ENCODE results near the gene TM2D1. TPM values are rescaled to one million over a fixed set of nuclear protein-coding genes. Genes with fewer than 3 reads are reported as not detected.

TM2D1 gene
- total RNA-seq, 1 experiment from 2014 or later = 22.7 TPM

DNA sequence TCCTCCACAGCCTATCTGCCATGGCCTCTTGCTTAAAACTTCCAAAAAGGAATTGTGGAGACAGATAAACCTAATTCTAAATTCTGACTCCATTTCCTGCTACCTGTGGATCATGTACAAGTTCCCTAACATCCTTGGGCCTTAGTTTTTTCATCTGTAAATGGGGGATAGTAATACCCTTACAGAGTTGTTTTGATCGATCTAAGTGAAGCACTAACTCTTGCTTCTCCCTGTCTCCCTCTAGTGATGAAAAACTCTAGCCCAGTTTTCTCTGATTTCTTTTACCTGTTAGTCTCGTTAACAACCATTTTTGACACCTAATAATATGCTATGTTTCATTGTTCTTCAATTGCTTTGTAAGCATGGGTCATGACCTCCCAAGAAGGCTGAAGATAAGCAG lies 65.9 kb downstream of the TM2D1 start:
- Histone ChIP-seq H3K4me3 (replicated peaks in 1 of 2; ENCODE audit: low read depth in 1 of 2, low read length in 2 of 2) (no peak overlapping the region), H3K9me3 (ENCODE audit: control insufficient read depth in 1 of 2, insufficient read depth in 1 of 2, low read depth in 1 of 2, low read length in 2 of 2) (no peaks in the 10 kb centered on the region), H3K79me2 (ENCODE audit: insufficient read depth, low read length) (no peaks in the 10 kb centered on the region), H3K4me1 (ENCODE audit: control insufficient read depth in 1 of 2, insufficient read depth in 2 of 2, low read length in 2 of 2) (no peaks in the 10 kb centered on the region), H3K9me2 (ENCODE audit: insufficient read depth) (no peaks in the 10 kb centered on the region), H3K9ac (ENCODE audit: low read length) (no peak overlapping the region), H3K36me3 (ENCODE audit: control insufficient read depth in 1 of 2, insufficient read depth in 2 of 2, low read length in 2 of 2) (no peaks in the 10 kb centered on the region), H3K4me2 (ENCODE audit: low read length) (no peak overlapping the region), H3K27ac (ENCODE audit: low read depth, low read length) (no peak overlapping the region), H2AFZ (ENCODE audit: low read depth, low read length, poor library complexity, severe bottlenecking) (no peak overlapping the region), H4K20me1 (ENCODE audit: insufficient read depth) (no peaks in the 10 kb centered on the region), H3K27me3 (ENCODE audit: insufficient read depth, low read length) (no peaks in the 10 kb centered on the region)
- intact Hi-C loops (cut with micrococcal nuclease) = no loop called here
- BruUV-seq (replicated peaks) = no TSS peak
- no peak for DNase-seq (ENCODE audit: low read depth, low spot score)
- TF ChIP-seq, protein P1, sequence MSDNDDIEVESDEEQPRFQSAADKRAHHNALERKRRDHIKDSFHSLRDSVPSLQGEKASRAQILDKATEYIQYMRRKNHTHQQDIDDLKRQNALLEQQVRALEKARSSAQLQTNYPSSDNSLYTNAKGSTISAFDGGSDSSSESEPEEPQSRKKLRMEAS (IDR thresholded peaks at IDR 0.05) = no peak
- TF ChIP-seq RAD21 (IDR thresholded peaks at IDR 0.05; ENCODE audit: low read depth) = peak; percentile 31; the same call in 1 of the 2 replicates
- TF ChIP-seq, protein P2, sequence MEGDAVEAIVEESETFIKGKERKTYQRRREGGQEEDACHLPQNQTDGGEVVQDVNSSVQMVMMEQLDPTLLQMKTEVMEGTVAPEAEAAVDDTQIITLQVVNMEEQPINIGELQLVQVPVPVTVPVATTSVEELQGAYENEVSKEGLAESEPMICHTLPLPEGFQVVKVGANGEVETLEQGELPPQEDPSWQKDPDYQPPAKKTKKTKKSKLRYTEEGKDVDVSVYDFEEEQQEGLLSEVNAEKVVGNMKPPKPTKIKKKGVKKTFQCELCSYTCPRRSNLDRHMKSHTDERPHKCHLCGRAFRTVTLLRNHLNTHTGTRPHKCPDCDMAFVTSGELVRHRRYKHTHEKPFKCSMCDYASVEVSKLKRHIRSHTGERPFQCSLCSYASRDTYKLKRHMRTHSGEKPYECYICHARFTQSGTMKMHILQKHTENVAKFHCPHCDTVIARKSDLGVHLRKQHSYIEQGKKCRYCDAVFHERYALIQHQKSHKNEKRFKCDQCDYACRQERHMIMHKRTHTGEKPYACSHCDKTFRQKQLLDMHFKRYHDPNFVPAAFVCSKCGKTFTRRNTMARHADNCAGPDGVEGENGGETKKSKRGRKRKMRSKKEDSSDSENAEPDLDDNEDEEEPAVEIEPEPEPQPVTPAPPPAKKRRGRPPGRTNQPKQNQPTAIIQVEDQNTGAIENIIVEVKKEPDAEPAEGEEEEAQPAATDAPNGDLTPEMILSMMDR (IDR thresholded peaks at IDR 0.05 in 2 of 3, conservative IDR thresholded peaks at IDR 0.05 in 1 of 3; ENCODE audit: borderline replicate concordance in 1 of 3, insufficient read depth in 1 of 3, low read depth in 2 of 3, low read length in 2 of 3) = peak in 2 of 3 experiments; percentile 49 to 51; a peak in 4 of 6 replicates
- CTCF ChIA-PET = no interaction called here
- POLR2A ChIA-PET = no interaction called here
- RAD21 ChIA-PET (ENCODE audit: low non-redundant PET in 1 of 2, low total read pairs in 2 of 2, uncharacterized antibody in 2 of 2, unreplicated experiment in 2 of 2) = no interaction called here
- ATAC-seq = no peak

DNA sequence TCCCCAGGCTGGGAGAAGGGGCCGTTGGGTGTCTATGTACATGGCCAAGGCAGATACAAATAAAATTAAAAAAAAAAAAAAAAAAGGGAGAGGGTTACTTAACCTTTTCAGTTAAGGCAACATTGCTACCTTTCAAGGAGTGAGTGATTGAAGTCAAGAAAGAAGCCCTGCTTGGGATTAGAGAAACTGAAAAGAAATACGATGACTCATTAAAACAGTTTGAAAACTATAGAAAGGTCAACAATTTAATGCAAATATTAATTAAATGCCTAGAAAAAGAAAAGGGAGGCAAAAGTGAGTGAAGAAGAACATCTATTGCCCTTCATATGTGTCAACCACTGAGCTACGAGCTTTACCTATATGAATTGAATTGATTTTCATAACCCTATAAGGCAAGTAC lies 69.5 kb downstream of the TM2D1 start:
- no peak overlapping the region for H3K4me3 ChIP-seq (replicated peaks in 1 of 2; ENCODE audit: low read depth in 1 of 2, low read length in 2 of 2)
- H3K36me3 ChIP-seq (ENCODE audit: control insufficient read depth in 1 of 2, insufficient read depth in 2 of 2, low read length in 2 of 2) = no peaks in the 10 kb centered on the region
- H3K9me2 ChIP-seq (ENCODE audit: insufficient read depth) = no peaks in the 10 kb centered on the region
- no peaks in the 10 kb centered on the region for H3K79me2 ChIP-seq (ENCODE audit: insufficient read depth, low read length)
- no peak overlapping the region for H3K27ac ChIP-seq (ENCODE audit: low read depth, low read length)
- H3K27me3 ChIP-seq (ENCODE audit: insufficient read depth, low read length) = no peaks in the 10 kb centered on the region
- ATAC-seq = no peak
- H2AFZ ChIP-seq (ENCODE audit: low read depth, low read length, poor library complexity, severe bottlenecking) = no peak overlapping the region
- H3K4me1 ChIP-seq (ENCODE audit: control insufficient read depth in 1 of 2, insufficient read depth in 2 of 2, low read length in 2 of 2) = no peaks in the 10 kb centered on the region
- no peak overlapping the region for H3K9ac ChIP-seq (ENCODE audit: low read length)
- CTCF ChIA-PET = no interaction called here
- H3K4me2 ChIP-seq (ENCODE audit: low read length) = no peak overlapping the region
- POLR2A ChIA-PET = no interaction called here
- RAD21 ChIA-PET (ENCODE audit: low non-redundant PET in 1 of 2, low total read pairs in 2 of 2, uncharacterized antibody in 2 of 2, unreplicated experiment in 2 of 2) = no interaction called here
- no TSS peak for BruUV-seq (replicated peaks)
- intact Hi-C loops (cut with micrococcal nuclease) = no loop called here
- H3K9me3 ChIP-seq (ENCODE audit: control insufficient read depth in 1 of 2, insufficient read depth in 1 of 2, low read depth in 1 of 2, low read length in 2 of 2) = no peaks in the 10 kb centered on the region
- H4K20me1 ChIP-seq (ENCODE audit: insufficient read depth) = no peaks in the 10 kb centered on the region
- DNase-seq (ENCODE audit: low read depth, low spot score) = no peak
- TF ChIP-seq SP1 (IDR thresholded peaks at IDR 0.05; ENCODE audit: low read depth) (no peak), POLR2A (IDR thresholded peaks at IDR 0.05; ENCODE audit: borderline replicate concordance, extremely low read depth, insufficient read depth, insufficient read length) (no peak), POLR2AphosphoS5 (IDR thresholded peaks at IDR 0.05; ENCODE audit: low read depth, low read length) (no peak), EZH2 (IDR thresholded peaks at IDR 0.05) (no peak), ZNF274 (IDR thresholded peaks at IDR 0.05; ENCODE audit: low read depth, low read length) (no peak), SIN3A (IDR thresholded peaks at IDR 0.05; ENCODE audit: low read depth) (no peak), ZFX (IDR thresholded peaks at IDR 0.05) (no peak), CEBPB (IDR thresholded peaks at IDR 0.05; ENCODE audit: low read depth) (no peak), TCF7L2 (IDR thresholded peaks at IDR 0.05; ENCODE audit: borderline replicate concordance, extremely low read depth, insufficient read depth, insufficient read length) (no peak), ELF1 (IDR thresholded peaks at IDR 0.05; ENCODE audit: borderline replicate concordance, low read depth) (no peak), FOSL1 (IDR thresholded peaks at IDR 0.05; ENCODE audit: low read depth) (no peak), EZH2phosphoT487 (IDR thresholded peaks at IDR 0.05; ENCODE audit: borderline replicate concordance) (no peak), YY1 (IDR thresholded peaks at IDR 0.05; ENCODE audit: extremely low read depth, insufficient replicate concordance, low read depth, low read length) (no peak), RAD21 (IDR thresholded peaks at IDR 0.05; ENCODE audit: low read depth) (no peak)
- TF ChIP-seq, protein P1 (IDR thresholded peaks at IDR 0.05) = no peak
- TF ChIP-seq, protein P3, sequence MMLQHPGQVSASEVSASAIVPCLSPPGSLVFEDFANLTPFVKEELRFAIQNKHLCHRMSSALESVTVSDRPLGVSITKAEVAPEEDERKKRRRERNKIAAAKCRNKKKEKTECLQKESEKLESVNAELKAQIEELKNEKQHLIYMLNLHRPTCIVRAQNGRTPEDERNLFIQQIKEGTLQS (IDR thresholded peaks at IDR 0.05) = no peak

Data from HCT116 (cell line).